Measurements from ENCODE around the gene DHRSX. TPM values are rescaled to one million over a fixed set of nuclear protein-coding genes. Genes with fewer than 3 reads are reported as not detected.
"Not testable (repeated sequence)": the region's sequence is repeated elsewhere in the genome, so short reads cannot be mapped to it uniquely, and the experiment has no call there.

Gene DHRSX
- total RNA-seq, 1 experiment from 2014 or later = 17.8 TPM

- in situ Hi-C loops (cut with HindIII; ENCODE audit: low pct_unique_long_range_greater_than_20kb, low sequenced_read_pairs) = no loop called here
- no peak for DNase-seq (ENCODE audit: low read depth, low spot score)
These were observed 76.5 kb downstream of the DHRSX start for GRCh38 chrX:2424317-2424716.

- no peak for DNase-seq (ENCODE audit: low read depth, low spot score)
These were observed 76.9 kb downstream of the DHRSX start for GRCh38 chrX:2423899-2424298.

GRCh38 chrX:2423282-2423681, 77.5 kb downstream of the DHRSX start:
- in situ Hi-C loops (cut with HindIII; ENCODE audit: low pct_unique_long_range_greater_than_20kb, low sequenced_read_pairs) = no loop called here
- DNase-seq (ENCODE audit: low read depth, low spot score) = no peak

More at GRCh38 chrX:2423899-2424298, 76.9 kb downstream of the DHRSX start:
- in situ Hi-C loops (cut with HindIII; ENCODE audit: low pct_unique_long_range_greater_than_20kb, low sequenced_read_pairs) = no loop called here

GRCh38 chrX:2419418-2419817, 81.4 kb downstream of the DHRSX start:
- in situ Hi-C loops (cut with HindIII; ENCODE audit: low pct_unique_long_range_greater_than_20kb, low sequenced_read_pairs); DNase-seq (ENCODE audit: low read depth, low spot score): not testable (repeated sequence)

GRCh38 chrX:2418000-2418399, 82.8 kb downstream of the DHRSX start:
- in situ Hi-C loops (cut with HindIII; ENCODE audit: low pct_unique_long_range_greater_than_20kb, low sequenced_read_pairs) = no loop called here
- DNase-seq (ENCODE audit: low read depth, low spot score) = no peak

GRCh38 chrX:2416851-2417604, 83.7 kb downstream of the DHRSX start:
- in situ Hi-C loops (cut with HindIII; ENCODE audit: low pct_unique_long_range_greater_than_20kb, low sequenced_read_pairs) = no loop called here
- DNase-seq (ENCODE audit: low read depth, low spot score) = no peak

- no peak for DNase-seq (ENCODE audit: low read depth, low spot score)
- in situ Hi-C loops (cut with HindIII; ENCODE audit: low pct_unique_long_range_greater_than_20kb, low sequenced_read_pairs) = no loop called here
These were observed 86.4 kb downstream of the DHRSX start for GRCh38 chrX:2414384-2414783.

- in situ Hi-C loops (cut with HindIII; ENCODE audit: low pct_unique_long_range_greater_than_20kb, low sequenced_read_pairs) = no loop called here
- no peak for DNase-seq (ENCODE audit: low read depth, low spot score)
These were observed 86.8 kb downstream of the DHRSX start for GRCh38 chrX:2413969-2414368.

GRCh38 chrX:2412131-2412530, 88.6 kb downstream of the DHRSX start:
- in situ Hi-C loops (cut with HindIII; ENCODE audit: low pct_unique_long_range_greater_than_20kb, low sequenced_read_pairs) = no loop called here
- no peak for DNase-seq (ENCODE audit: low read depth, low spot score)

- in situ Hi-C loops (cut with HindIII; ENCODE audit: low pct_unique_long_range_greater_than_20kb, low sequenced_read_pairs) = no loop called here
- DNase-seq (ENCODE audit: low read depth, low spot score) = no peak
These were observed 90.3 kb downstream of the DHRSX start for GRCh38 chrX:2410279-2411020.

GRCh38 chrX:2409796-2410195, 91.0 kb downstream of the DHRSX start:
- in situ Hi-C loops (cut with HindIII; ENCODE audit: low pct_unique_long_range_greater_than_20kb, low sequenced_read_pairs) = no loop called here

GRCh38 chrX:2408856-2409255, 91.9 kb downstream of the DHRSX start:
- in situ Hi-C loops (cut with HindIII; ENCODE audit: low pct_unique_long_range_greater_than_20kb, low sequenced_read_pairs) = no loop called here

More at GRCh38 chrX:2409796-2410195, 91.0 kb downstream of the DHRSX start:
- no peak for DNase-seq (ENCODE audit: low read depth, low spot score)

GRCh38 chrX:2406891-2407518, 93.8 kb downstream of the DHRSX start:
- in situ Hi-C loops (cut with HindIII; ENCODE audit: low pct_unique_long_range_greater_than_20kb, low sequenced_read_pairs) = no loop called here
- DNase-seq (ENCODE audit: low read depth, low spot score) = no peak

More at GRCh38 chrX:2408856-2409255, 91.9 kb downstream of the DHRSX start:
- DNase-seq (ENCODE audit: low read depth, low spot score) = no peak

GRCh38 chrX:2404776-2405175, 96.0 kb downstream of the DHRSX start:
- DNase-seq (ENCODE audit: low read depth, low spot score) = no peak
- in situ Hi-C loops (cut with HindIII; ENCODE audit: low pct_unique_long_range_greater_than_20kb, low sequenced_read_pairs) = no loop called here

- no peak for DNase-seq (ENCODE audit: low read depth, low spot score)
- in situ Hi-C loops (cut with HindIII; ENCODE audit: low pct_unique_long_range_greater_than_20kb, low sequenced_read_pairs) = no loop called here
These were observed 98.5 kb downstream of the DHRSX start for GRCh38 chrX:2402361-2402690.

GRCh38 chrX:2401590-2402360, 99.0 kb downstream of the DHRSX start:
- in situ Hi-C loops (cut with HindIII; ENCODE audit: low pct_unique_long_range_greater_than_20kb, low sequenced_read_pairs) = no loop called here

GRCh38 chrX:2401201-2401589, 99.6 kb downstream of the DHRSX start:
- in situ Hi-C loops (cut with HindIII; ENCODE audit: low pct_unique_long_range_greater_than_20kb, low sequenced_read_pairs) = no loop called here
- no peak for DNase-seq (ENCODE audit: low read depth, low spot score)

More at GRCh38 chrX:2401590-2402360, 99.0 kb downstream of the DHRSX start:
- DNase-seq (ENCODE audit: low read depth, low spot score) = peak; percentile 79

All from SK-MEL-5 (cell line).